Measurements from ENCODE around the gene TMEM126B. TPM values are rescaled to one million over a fixed set of nuclear protein-coding genes. Genes with fewer than 3 reads are reported as not detected.
A peak's percentile ranks its signal among the peaks of the same experiment; 100 is the strongest.

TMEM126B gene
- total RNA-seq, 1 experiment from 2014 or later, result 65.8 TPM

- peak overlapping the region; percentile 100 for H3K4me3 Mint-ChIP-seq
- peaks cover 28% of the 10 kb centered on the region for H3K4me1 Mint-ChIP-seq
- peaks cover 7% of the 10 kb centered on the region for H3K36me3 Mint-ChIP-seq
- no peaks in the 10 kb centered on the region for H3K27me3 Mint-ChIP-seq (ENCODE audit: low read depth)
- TF ChIP-seq FOXP4 (CRISPR knock-in tag; IDR thresholded peaks at IDR 0.05), result no peak
- no peak for TF ChIP-seq NFYB (CRISPR knock-in tag; conservative IDR thresholded peaks at IDR 0.05; ENCODE audit: low read depth)
- no peak for TF ChIP-seq FOXP1 (CRISPR knock-in tag; IDR thresholded peaks at IDR 0.05; ENCODE audit: borderline replicate concordance)
- no peak for TF ChIP-seq OVOL2 (CRISPR knock-in tag; IDR thresholded peaks at IDR 0.05; ENCODE audit: borderline replicate concordance)
- POLR2A ChIA-PET, result interaction anchor here (1.0 to 2.6 kb wide), 2 partner anchors 21 to 38 kb away, joined by 8 to 13 read pairs; partner anchors contain the start of genes CREBZF and TMEM126A
- DNase-seq (ENCODE audit: low spot score), result no peak
- CTCF ChIA-PET, result interaction anchor here (2.1 kb wide), 1 partner anchor 229 kb away, joined by 12 read pairs; the partner anchor contains the start of gene CCDC83
- no peaks in the 10 kb centered on the region for H3K9me3 Mint-ChIP-seq
- H3K27ac Mint-ChIP-seq, result no peak overlapping the region
- ATAC-seq, result no peak
Observed at GRCh38 chr11:85626496-85626895, 1.9 kb upstream of the TMEM126B start.

- H3K36me3 Mint-ChIP-seq, result peaks cover 14% of the 10 kb centered on the region
- peak within 1 kb of the TSS; percentile 100 for H3K4me3 Mint-ChIP-seq
- H3K27me3 Mint-ChIP-seq (ENCODE audit: low read depth), result no peaks in the 10 kb centered on the region
- CTCF ChIA-PET, result interaction anchor here (0.7 to 2.1 kb wide), 6 partner anchors 10 to 228 kb away, joined by 3 to 12 read pairs (median 5); partner anchors contain the start of gene CCDC83
- H3K9me3 Mint-ChIP-seq, result no peaks in the 10 kb centered on the region
- POLR2A ChIA-PET, result interaction anchor here (1.0 to 2.6 kb wide), 4 partner anchors 20 to 37 kb away, joined by 5 to 14 read pairs (median 10); partner anchors contain the start of genes CREBZF and TMEM126A
- peak; percentile 7 for ATAC-seq
- peak within 1 kb of the TSS; percentile 98 for H3K27ac Mint-ChIP-seq
- no peak for DNase-seq (ENCODE audit: low spot score)
- peaks cover 28% of the 10 kb centered on the region for H3K4me1 Mint-ChIP-seq
- TF ChIP-seq SP1 (CRISPR knock-in tag; conservative IDR thresholded peaks at IDR 0.05) (no peak), ERG (CRISPR knock-in tag; IDR thresholded peaks at IDR 0.05) (no peak), ATF1 (CRISPR knock-in tag; IDR thresholded peaks at IDR 0.05) (0 out of 2 replicates have a peak, but pooled peaks have one; percentile 3), ZNF317 (CRISPR knock-in tag; IDR thresholded peaks at IDR 0.05; ENCODE audit: borderline replicate concordance, low read depth) (no peak), STAT6 (CRISPR knock-in tag; conservative IDR thresholded peaks at IDR 0.05; ENCODE audit: low read depth) (0 out of 2 replicates have a peak, but pooled peaks have one; percentile 24), MYBL2 (CRISPR knock-in tag; IDR thresholded peaks at IDR 0.05) (no peak), OVOL2 (CRISPR knock-in tag; IDR thresholded peaks at IDR 0.05; ENCODE audit: borderline replicate concordance) (no peak), PRDM15 (CRISPR knock-in tag; IDR thresholded peaks at IDR 0.05) (peak; percentile 69), NR2C2 (CRISPR knock-in tag; IDR thresholded peaks at IDR 0.05) (no peak), ARID4B (CRISPR knock-in tag; IDR thresholded peaks at IDR 0.05; ENCODE audit: borderline replicate concordance) (no peak), PREB (CRISPR knock-in tag; IDR thresholded peaks at IDR 0.05; ENCODE audit: borderline replicate concordance) (no peak), GABPB1 (CRISPR knock-in tag; IDR thresholded peaks at IDR 0.05) (no peak; the same call in 1 of the 2 replicates)
Observed at GRCh38 chr11:85627332-85627997, 928 bp upstream of the TMEM126B start, which contains the start of gene DLG2. Gene DLG2, minus strand, starts transcription at chr11:85627344.
